ENCODE measurements around the gene CNTFR. TPM values are rescaled to one million over a fixed set of nuclear protein-coding genes. Genes with fewer than 3 reads are reported as not detected.

The CNTFR gene
- polyA plus RNA-seq, 1 donor (not counting 4 experiments of a cell fraction or from before 2014, with no cell fraction given), result 0.42 TPM

- Histone ChIP-seq H3K9me3 (ENCODE audit: control insufficient read depth, low read depth, low read length) (peaks cover 2% of the 10 kb centered on the region), H3K4me2 (ENCODE audit: control insufficient read depth, extremely low read depth, insufficient read depth, low read depth, low read length) (no peak overlapping the region), H3K27me3 (ENCODE audit: control insufficient read depth, extremely low read depth, insufficient read depth, low read length) (peaks cover 76% of the 10 kb centered on the region), H2AFZ (ENCODE audit: control insufficient read depth, low read length) (no peak overlapping the region), H4K20me1 (ENCODE audit: control insufficient read depth, extremely low read depth, insufficient read depth, low read length) (no peaks in the 10 kb centered on the region), H3K4me3 (ENCODE audit: control insufficient read depth in 2 of 3, extremely low read depth in 1 of 3, insufficient read depth in 2 of 3, low read depth in 1 of 3, low read length in 3 of 3) (no peak overlapping the region), H3K27ac (ENCODE audit: control insufficient read depth, insufficient read depth, low read length) (no peak overlapping the region), H3K79me2 (ENCODE audit: control insufficient read depth, insufficient read depth, low read length) (no peaks in the 10 kb centered on the region), H3K9ac (ENCODE audit: control insufficient read depth, extremely low read depth, insufficient read depth, low read length) (no peak overlapping the region), H3K36me3 (ENCODE audit: control insufficient read depth in 2 of 2, extremely low read depth in 1 of 2, insufficient read depth in 2 of 2, low read length in 2 of 2) (no peaks in the 10 kb centered on the region), H3K9me1 (ENCODE audit: control insufficient read depth, extremely low read depth, insufficient read depth, low read length) (no peaks in the 10 kb centered on the region), H3K4me1 (ENCODE audit: control insufficient read depth, extremely low read depth, insufficient read depth, low read length) (no peaks in the 10 kb centered on the region)
- FAIRE-seq, result no peak
- dilution Hi-C loops (cut with MboI; ENCODE audit: extremely low pct_ligation_motif_present, low sequenced_read_pairs), result no loop called here
- no peak for DNase-seq (ENCODE audit: low read depth, low spot score)
- TF ChIP-seq CTCF (optimal IDR thresholded peaks at IDR 0.05 in 1 of 3, IDR thresholded peaks at IDR 0.05 in 1 of 3, conservative IDR thresholded peaks at IDR 0.05 in 1 of 3; ENCODE audit: extremely low read depth in 1 of 3, insufficient read depth in 2 of 3, low read length in 3 of 3) (no peak), EZH2 (IDR thresholded peaks at IDR 0.05; ENCODE audit: low read length) (no peak)
These were observed 9.7 kb downstream of the CNTFR start for GRCh38 chr9:34579808-34580163.

GRCh38 chr9:34579104-34579807 lies 10.3 kb downstream of the CNTFR start:
- Histone ChIP-seq H3K4me2 (ENCODE audit: control insufficient read depth, extremely low read depth, insufficient read depth, low read depth, low read length) (no peak overlapping the region), H3K79me2 (ENCODE audit: control insufficient read depth, insufficient read depth, low read length) (no peaks in the 10 kb centered on the region), H3K27me3 (ENCODE audit: control insufficient read depth, extremely low read depth, insufficient read depth, low read length) (peaks cover 76% of the 10 kb centered on the region), H3K4me3 (ENCODE audit: control insufficient read depth in 2 of 3, extremely low read depth in 1 of 3, insufficient read depth in 2 of 3, low read depth in 1 of 3, low read length in 3 of 3) (no peak overlapping the region), H3K4me1 (ENCODE audit: control insufficient read depth, extremely low read depth, insufficient read depth, low read length) (no peaks in the 10 kb centered on the region), H3K27ac (ENCODE audit: control insufficient read depth, insufficient read depth, low read length) (no peak overlapping the region), H4K20me1 (ENCODE audit: control insufficient read depth, extremely low read depth, insufficient read depth, low read length) (no peaks in the 10 kb centered on the region), H3K9me3 (ENCODE audit: control insufficient read depth, low read depth, low read length) (no peaks in the 10 kb centered on the region), H3K9ac (ENCODE audit: control insufficient read depth, extremely low read depth, insufficient read depth, low read length) (no peak overlapping the region), H3K36me3 (ENCODE audit: control insufficient read depth in 2 of 2, extremely low read depth in 1 of 2, insufficient read depth in 2 of 2, low read length in 2 of 2) (no peaks in the 10 kb centered on the region), H3K9me1 (ENCODE audit: control insufficient read depth, extremely low read depth, insufficient read depth, low read length) (no peaks in the 10 kb centered on the region), H2AFZ (ENCODE audit: control insufficient read depth, low read length) (no peak overlapping the region)
- DNase-seq (ENCODE audit: low read depth, low spot score), result no peak
- dilution Hi-C loops (cut with MboI; ENCODE audit: extremely low pct_ligation_motif_present, low sequenced_read_pairs), result no loop called here
- no peak for FAIRE-seq
- no peak for TF ChIP-seq EZH2 (IDR thresholded peaks at IDR 0.05; ENCODE audit: low read length)
- TF ChIP-seq CTCF (optimal IDR thresholded peaks at IDR 0.05 in 1 of 3, IDR thresholded peaks at IDR 0.05 in 1 of 3, conservative IDR thresholded peaks at IDR 0.05 in 1 of 3; ENCODE audit: extremely low read depth in 1 of 3, insufficient read depth in 2 of 3, low read length in 3 of 3), result no peak
